Measurements from ENCODE around the gene PRPF6.

DNA sequence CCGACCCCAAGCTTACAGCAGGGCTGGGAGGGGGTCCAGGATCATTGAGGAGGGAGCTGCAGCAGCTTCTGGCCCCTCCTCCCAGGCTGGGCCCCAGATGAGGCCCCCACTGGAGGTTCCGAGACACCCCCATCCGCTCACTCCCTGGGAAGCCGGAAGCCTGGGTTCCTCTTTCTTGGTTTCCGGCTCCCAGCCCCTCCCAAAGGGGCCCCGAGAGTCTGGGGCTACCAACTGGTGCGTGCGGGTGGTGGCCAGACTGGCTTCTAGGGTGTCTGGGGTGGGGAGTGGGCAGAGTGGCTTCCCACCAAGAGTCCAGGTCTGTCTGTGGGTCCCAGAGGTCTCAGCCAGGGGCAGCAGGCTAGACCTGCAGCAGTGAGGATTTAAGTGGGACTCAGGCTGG, 96.2 kb downstream of the PRPF6 start:
- TF ChIP-seq, protein P1, sequence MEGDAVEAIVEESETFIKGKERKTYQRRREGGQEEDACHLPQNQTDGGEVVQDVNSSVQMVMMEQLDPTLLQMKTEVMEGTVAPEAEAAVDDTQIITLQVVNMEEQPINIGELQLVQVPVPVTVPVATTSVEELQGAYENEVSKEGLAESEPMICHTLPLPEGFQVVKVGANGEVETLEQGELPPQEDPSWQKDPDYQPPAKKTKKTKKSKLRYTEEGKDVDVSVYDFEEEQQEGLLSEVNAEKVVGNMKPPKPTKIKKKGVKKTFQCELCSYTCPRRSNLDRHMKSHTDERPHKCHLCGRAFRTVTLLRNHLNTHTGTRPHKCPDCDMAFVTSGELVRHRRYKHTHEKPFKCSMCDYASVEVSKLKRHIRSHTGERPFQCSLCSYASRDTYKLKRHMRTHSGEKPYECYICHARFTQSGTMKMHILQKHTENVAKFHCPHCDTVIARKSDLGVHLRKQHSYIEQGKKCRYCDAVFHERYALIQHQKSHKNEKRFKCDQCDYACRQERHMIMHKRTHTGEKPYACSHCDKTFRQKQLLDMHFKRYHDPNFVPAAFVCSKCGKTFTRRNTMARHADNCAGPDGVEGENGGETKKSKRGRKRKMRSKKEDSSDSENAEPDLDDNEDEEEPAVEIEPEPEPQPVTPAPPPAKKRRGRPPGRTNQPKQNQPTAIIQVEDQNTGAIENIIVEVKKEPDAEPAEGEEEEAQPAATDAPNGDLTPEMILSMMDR (IDR thresholded peaks at IDR 0.05; ENCODE audit: low read depth, low read length, poor library complexity, severe bottlenecking), result no peak
- TF ChIP-seq EZH2phosphoT487 (IDR thresholded peaks at IDR 0.05; ENCODE audit: borderline replicate concordance, low read length), result no peak
